LNCAP (cell line): ENCODE measurements around the gene FRMD3.

Source experiments
- TF ChIP-seq, protein P1 (sequence below): fragments of 450-650 bp; IDR thresholded peaks from 2 replicates; pipeline ENCODE4 v1.5.1; 2017; ENCODE audit warnings: mild to moderate bottlenecking

The FRMD3 gene

DNA sequence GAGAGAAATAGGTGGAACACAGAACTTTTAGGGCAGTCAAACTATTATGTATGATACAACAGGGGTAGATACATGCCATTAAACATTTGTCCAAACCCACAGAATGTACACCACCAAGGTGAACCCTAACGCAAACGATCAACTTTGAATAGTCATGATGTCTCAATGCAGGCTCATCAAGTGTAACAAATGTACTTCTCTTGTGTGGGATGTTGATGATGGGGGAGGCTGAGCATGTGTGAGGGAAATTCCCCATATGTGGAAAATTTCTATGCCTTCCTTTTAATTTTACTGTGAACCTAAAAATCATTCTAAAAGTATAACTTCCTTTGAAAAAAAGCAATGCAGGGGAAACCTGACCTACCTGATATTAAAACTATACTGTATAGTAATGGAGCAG lies 273.9 kb downstream of the FRMD3 start:
- TF ChIP-seq, protein P1, sequence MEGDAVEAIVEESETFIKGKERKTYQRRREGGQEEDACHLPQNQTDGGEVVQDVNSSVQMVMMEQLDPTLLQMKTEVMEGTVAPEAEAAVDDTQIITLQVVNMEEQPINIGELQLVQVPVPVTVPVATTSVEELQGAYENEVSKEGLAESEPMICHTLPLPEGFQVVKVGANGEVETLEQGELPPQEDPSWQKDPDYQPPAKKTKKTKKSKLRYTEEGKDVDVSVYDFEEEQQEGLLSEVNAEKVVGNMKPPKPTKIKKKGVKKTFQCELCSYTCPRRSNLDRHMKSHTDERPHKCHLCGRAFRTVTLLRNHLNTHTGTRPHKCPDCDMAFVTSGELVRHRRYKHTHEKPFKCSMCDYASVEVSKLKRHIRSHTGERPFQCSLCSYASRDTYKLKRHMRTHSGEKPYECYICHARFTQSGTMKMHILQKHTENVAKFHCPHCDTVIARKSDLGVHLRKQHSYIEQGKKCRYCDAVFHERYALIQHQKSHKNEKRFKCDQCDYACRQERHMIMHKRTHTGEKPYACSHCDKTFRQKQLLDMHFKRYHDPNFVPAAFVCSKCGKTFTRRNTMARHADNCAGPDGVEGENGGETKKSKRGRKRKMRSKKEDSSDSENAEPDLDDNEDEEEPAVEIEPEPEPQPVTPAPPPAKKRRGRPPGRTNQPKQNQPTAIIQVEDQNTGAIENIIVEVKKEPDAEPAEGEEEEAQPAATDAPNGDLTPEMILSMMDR, result no peak

GRCh38 chr9:83259558-83259957 lies 278.6 kb downstream of the FRMD3 start:
- TF ChIP-seq, protein P1, result no peak

GRCh38 chr9:83257937-83258891 lies 280.0 kb downstream of the FRMD3 start:
- TF ChIP-seq, protein P1, result no peak

GRCh38 chr9:83247732-83248131 lies 290.5 kb downstream of the FRMD3 start:
- TF ChIP-seq, protein P1, result no peak

DNA sequence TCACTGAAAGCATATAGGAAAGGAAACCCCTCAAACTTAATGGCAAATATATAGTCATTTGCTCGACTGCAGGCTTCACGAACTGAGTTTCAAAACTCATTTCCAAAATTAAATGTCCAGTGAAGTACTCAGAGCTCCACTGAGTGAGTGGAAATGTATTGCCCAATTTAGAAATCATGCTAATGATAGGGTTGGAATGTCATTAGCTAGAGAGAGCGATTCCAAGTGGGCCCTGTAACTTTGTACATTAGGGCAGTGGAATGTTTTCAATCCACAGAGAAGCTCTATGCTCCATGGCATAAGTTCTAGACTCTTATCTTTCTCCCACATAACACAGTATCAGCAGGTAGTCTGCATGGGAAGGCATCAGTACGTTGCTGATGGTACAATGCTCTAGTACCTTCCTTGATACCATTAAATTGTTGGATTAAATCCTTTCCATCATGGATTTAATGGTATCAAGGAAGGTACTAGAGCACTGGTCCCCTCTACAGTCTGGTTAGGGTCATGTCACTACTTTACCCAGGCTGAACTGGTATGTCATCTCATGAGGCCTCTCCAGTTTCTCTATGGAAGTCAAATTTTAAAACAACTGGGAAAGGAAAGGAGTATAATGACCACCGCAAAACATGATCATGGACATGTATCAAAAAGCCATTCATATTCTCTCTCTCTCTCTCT lies 292.1 kb downstream of the FRMD3 start:
- TF ChIP-seq, protein P1, result no peak

DNA sequence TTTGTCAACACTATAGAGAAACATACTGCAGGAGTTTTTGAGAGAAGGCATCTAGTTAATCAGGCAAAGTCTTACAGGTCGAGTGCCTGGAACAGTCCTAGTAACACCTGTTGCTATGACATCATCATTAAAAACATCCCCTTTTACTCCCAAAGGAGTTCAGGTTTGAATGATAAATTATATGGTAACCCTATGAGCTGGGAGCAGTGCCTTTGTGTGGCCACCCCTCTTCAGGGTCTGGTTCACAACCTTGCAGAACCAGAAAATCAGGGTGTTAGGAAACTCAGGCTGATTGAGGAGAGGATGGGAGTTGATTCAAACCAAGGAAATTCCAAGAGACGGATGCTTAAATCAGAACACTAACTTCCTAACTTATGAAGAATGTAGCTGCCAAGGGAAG lies 296.1 kb downstream of the FRMD3 start:
- TF ChIP-seq, protein P1, result no peak

DNA sequence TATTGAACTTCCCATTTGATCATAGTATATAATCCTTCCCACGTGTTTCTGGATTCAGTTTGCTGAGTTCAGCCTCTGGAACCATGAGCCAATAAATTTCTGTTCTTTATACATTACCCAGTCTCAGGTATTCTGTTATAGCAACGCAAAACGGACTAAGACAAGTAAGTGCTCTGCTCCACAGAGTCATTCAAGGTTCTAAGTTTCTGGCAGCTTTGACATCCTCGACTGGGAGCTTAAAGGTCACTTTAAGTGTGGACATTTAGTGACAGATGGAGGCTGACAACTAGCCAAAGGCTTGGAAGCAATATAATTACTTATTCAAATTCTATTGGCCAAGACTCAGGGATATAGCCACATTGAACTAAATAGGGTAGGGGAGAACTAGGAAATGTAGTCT lies 297.5 kb downstream of the FRMD3 start:
- TF ChIP-seq, protein P1, result no peak
